Central memory CD4-positive, alpha-beta T cell (primary cell): ENCODE results near the gene ESPN.

Experiments used
- DNase-seq: peaks from one replicate; pipeline ENCODE4 v3.0.0; 2022

ESPN gene

DNA sequence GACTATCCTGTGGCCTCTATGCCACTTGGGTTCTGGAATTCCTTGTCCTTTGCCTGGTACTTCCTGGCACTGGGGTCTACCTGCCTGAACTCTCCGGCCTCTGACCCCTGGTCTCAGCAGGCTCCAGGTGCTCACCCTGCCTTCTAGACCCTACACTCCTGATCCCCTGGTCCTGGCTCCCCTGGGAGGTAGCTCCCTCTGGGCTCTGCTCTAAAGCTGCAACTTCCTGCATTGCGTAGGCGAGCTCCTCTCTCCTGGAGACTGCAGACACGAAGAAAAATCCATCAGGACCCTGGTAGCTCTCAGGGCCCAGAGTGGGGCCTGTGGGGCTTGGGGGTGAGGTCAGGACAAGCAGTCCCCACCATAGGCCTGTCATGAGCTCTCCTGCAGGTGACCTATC lies 74.7 kb downstream of the ESPN start:
- DNase-seq = no peak

DNA sequence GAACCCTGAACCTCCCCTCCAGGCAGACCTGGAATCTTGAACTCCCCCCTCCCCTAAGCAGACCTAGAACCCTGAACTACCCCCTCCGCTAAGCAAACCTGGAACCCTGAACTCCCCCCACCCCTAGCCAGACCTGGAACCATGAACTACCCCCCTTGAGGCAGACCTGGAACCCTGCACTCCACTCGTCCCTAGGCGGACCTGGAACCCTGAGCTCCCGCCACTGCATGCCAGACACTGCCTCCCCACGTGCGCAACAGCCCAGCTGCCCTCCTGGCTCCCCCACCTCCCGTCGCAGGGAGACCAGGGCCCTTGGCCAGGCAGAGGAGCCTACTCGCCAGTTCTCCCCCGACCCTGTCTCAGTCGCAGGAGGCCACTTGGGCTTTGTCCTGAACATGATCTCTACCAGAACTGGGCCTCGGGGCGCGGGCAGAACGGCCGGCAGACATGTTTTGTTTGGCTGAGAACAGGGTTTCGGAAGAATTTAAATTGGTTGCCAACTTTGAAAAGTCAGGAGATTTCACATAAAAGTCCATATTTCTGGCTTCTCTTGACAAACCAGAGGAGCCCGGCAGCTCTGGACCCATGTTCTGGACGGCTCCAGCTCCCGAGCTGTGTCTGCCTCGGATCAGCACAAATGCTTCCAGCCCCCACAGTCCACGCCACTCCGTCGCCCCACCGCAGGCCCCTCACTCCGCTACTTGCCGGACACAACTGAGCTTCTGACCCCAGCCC lies 76.1 kb downstream of the ESPN start:
- no peak for DNase-seq

DNA sequence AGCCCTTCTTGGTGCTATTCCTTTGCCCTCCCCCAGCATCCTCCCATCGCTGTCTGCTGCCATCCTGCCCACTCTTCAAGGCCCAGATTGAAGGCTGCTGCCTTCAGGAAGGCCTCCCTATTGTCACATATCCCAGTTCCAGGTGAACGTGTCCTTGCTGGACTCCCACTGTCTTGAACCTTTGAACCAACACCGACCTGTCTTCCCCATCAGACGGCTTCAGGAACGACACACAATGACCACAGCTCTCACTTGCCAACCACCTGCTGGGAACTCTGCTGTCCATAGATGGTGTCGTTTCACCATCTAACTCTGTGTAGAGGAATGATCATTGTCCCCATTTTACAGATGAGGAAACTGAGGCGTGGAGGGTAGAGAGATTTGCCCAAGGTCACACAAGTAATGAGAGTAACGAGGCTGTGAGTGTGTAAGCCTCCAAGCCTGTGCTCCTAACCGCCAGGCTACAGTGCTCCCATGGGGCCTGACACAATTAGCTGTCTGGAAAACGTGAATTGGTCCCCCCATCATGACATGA lies 76.8 kb downstream of the ESPN start:
- no peak for DNase-seq

DNA sequence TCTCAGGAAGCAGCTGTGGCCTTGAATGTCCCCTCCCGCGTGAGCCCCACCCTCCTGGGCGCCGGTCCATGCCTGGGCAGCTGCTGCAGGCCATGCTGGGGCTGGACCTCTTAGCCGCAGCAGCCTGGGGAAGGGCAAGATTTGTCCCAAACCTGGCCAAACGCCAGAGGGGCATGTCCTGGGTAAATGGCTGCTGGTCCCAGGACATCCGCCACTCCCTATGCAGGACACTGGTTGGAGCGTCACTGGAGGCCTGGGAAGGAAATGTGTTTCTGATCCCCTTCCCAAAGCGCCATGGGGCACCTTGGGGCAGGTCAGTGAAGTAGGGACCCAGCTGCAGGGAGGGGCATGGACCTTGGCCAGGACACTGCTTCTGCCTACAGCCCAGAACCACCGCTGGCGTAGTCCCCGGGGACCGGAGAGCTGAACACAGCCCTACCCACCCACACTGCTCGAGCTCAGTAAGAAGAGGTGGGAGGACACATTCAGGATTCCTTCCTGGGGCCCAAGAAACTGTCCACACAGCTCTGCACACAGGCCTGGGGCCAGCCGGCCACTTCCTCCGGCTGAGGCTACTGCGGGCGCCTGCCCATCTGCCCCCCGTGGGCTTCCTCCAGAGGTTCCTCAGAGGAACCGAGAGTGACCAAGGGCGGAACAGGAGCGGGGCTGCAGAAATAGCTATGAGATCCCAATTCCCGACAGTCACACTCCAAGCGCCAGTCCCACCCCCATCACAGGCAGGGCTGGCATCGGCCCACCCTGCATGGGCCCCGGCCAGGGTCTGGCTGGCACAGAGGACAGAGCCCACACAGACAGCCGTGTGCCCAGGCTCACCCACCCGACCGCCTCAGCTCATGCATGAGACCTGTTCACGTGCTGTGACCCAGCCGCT lies 77.7 kb downstream of the ESPN start:
- DNase-seq = no peak

DNA sequence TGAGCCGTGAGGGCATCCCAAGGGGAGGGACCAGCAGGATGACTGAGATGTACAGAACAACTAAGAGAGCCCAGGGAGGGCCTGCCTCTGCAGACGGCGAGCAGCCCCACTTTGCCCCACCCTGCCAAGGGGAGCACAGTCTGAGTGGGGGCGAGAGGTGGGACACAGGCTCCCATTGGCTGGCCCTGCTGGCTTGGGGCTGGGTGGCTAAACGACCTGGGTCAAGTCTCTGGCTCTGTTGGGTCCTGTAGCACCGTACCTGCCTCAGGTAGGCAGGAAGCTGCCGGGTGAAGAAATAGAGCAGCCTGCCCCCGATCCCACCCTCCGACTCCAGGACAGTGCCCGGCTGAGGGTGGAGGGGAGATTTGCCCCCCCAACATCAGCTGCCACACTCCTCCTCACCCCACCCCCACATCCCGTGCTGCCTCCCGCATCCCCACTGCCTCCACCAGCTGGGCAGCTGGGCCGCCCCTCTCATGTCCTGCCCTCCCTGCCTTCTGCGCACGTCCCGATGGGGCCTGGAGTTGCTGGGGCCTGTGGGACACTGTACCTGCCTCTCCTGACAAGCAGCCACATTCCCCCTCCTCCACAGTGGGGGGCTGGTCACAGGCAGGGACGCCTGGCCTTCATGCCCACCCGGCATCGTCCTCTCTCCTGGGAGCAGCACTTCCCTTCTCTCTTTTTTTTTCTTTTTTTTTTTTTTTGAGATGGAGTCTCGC lies 79.5 kb downstream of the ESPN start:
- DNase-seq = no peak

DNA sequence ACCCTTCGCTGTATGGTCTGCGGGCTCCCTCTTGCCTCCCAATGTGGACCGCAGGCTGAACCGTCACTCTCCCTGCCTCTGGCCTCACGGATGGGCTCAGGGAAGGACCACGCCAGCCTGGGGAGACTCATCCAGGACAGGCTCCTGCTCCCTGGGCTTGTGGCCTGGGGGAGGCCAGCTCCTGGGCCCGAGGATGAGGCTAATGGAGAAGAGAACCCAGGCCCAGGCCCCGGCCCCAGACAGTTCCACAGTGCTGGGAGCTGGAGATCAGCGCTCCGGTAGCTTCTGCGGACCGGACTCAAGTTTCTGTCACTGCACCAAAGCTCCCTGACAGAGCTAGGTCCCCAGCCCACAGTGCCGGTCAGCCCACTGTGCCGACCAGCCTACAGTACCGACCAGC lies 80.3 kb downstream of the ESPN start:
- DNase-seq = no peak

DNA sequence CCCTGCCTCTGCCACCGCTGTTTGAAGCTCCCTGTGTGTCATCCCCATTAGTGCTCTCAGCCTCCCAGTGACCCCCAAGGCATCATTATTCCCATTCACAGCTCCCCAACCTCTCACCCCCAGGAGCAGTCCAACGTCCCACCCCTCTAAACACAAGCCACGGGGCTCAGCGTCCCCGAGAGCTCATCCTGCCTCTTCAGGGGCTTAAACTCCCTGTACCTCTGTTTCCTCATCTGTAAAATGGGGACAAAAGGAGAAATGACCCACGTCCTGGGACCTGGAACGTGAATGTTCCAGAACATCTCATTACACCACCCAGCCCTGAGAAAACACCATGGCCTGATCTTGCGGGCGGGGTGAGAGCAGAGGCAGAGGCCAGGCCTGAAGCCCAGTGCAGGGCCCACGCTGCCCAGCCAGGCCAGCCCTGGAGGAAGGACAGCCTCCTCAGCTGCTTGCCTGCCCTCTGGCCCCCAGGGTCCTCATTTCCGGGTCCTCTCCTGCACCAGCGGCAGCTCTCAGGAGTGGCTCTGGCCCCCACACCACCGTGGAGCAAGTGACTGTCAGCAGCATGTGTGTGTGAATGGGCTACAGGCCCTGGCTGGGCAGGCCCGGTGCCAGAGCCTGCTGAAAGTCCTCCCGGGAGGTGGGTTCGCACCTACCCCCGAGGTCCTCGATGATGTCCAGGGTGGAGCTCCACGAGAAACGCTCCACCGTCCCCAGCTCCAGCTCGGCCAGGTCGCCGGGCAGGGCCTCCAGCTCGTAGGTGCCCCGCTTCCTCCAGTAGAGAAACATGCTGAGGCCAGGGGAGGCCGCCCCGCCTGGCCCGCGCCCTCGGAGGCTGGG lies 81.0 kb downstream of the ESPN start:
- no peak for DNase-seq

DNA sequence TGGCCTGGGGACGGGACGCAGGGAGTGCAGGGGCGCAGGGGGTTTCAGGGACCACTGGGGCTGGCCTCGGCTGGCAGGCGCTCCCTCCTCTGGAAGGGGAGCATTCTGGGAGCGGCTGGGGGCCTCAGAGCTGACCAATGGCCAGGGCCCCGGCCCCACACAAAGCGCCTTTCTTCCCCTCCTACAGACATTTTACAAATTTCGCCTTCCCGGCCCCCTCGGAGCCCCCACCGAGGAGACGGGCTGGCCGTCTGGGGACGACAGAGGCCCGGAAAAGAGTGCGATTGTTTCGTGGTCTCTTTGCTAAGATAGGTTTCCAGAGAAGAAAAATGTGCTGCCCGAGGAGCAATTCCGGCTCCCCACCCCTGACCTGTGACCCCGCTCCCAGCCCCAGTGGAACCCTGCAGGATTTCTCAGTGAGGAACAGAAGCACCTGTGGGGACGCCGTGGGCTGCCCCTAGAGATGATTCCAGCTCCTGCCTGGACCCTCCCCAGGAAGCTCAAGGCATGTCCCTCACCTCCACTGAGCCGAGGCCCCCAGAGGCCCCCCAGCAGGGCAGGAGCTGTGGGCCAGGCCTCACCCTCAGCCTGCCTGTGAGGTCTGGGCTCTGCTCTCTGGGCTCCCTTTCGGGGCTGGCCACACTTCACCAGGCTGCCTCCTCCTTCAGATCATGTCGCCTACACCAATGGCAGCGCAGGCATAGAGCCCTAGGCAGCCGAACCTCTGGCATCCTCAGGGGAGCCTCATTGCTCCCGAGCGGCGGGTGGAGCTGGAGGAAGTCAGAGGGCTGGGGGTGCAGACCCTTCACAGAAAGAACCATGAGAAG lies 81.8 kb downstream of the ESPN start:
- DNase-seq = no peak

DNA sequence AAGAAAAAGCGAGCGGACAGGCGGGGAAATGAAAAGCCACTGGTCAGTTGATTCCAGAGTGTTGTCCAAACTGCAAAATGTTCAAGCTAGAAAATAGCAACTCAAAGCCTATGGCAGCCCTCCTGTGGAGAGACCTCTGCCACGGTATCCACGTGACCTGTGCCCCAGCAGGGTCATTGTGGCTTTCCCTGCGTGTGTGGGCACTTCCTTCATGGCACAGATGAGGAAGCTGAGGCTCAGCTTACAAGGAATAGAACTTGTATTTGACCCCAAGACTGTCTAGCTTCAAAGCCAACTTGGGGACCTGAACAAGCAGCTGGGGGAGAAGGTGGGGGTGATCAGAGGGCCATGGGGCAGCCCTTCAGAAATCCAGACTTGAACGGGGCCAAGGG lies 82.5 kb downstream of the ESPN start:
- no peak for DNase-seq

DNA sequence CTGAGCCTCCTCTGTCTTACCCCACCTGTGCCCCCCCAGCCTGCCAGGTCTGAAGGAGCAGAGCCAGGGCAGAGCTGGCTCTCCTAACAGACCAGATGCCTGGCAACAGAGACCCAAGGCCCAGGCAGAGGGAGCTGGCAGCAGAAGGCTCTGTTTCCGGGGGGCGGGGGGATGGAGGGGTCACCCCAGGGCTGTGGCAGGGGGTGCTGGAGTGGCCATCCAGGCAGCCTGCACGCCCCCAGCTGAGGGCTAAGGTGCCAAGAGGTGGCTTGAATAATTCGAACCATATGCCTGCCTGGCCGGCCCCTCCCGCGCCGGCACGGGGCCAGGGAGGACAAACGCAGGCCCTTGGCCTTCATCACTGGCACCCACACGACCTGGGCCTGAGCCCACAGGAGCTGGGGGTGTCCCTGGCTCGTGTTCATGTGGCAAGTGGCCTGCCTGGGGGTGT lies 82.9 kb downstream of the ESPN start:
- DNase-seq = no peak

DNA sequence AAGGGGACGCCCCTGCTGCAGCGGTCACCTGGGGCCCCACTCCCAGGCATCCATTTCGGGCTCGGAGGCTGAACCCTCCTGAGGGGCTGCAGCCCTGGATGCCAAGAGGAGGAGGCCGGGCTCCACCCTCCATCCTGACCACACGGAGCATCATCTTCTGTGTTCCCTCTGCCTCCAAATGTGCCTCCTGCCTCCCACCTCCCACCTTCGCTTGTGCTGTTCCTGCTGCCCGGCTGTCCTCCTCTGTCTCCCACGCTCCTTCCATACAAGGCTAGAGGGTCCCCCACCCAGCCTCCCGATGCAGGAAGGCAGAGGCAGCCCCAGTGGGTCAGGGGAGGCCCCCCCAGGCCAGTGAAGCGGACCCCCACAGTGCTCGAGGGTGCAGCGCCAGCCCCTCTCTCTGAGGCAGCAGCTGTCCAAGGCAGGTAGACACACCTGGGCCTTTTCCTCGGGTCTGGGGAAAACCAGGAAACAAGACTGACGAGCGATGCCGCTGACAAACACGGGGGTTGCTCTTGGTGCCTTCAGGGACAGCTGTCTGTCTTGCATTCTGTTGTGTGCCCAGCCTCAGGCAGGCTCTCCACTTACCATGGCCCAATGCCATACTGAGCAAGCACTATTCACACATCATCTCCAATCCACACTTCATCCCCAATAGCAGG lies 83.7 kb downstream of the ESPN start:
- no peak for DNase-seq

DNA sequence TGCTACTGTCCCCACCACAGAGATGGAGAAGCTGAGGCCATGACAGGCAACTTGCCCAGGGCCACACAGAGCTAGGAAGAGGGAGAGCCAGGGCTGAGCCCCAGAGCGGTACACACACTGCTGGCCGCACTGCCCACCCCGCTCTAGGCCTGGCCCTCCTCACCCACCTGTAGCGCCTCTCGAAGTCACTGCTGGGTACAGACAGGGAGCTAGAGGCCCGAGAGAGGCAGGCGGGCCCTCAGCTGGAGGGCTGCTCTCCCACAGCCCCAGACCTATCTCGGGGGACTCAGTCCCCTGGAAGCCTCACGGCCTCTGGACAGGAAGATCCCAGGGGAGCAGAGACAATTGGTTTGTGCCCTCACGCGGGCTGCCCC lies 84.2 kb downstream of the ESPN start:
- no peak for DNase-seq

DNA sequence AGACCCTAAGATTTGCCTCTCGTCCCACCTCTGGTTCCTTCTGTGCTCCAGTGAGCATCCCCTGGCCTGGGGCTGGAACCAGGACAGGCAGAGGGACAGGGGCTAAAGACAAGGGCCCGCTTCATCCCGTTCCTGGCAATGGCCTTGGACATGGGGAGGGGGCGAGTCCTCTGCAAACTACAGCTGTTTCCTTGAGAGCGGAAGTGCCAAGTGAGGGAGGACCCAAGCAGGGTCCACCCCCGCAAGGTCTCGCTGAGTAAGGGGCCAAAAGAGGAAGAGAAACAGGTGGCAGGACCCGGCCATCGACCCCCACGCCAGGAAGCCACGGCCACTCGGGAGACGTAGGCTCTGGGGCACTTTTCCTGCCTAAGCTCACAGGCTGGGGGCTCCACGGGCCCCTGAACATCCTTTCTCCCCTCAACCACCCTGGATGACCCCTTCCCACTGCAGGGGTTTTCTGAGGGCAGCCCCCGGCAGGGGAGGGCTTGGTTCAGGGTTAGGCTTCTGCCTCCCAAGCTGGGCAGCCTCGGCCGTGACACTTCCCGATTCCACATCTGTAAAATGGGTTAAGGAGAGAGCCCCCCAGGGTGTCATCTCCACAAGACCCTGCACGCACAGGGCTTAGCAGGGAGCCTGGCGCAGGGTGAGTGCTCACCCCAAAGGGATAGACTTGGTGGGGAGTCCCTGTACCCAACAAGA lies 84.8 kb downstream of the ESPN start:
- no peak for DNase-seq

DNA sequence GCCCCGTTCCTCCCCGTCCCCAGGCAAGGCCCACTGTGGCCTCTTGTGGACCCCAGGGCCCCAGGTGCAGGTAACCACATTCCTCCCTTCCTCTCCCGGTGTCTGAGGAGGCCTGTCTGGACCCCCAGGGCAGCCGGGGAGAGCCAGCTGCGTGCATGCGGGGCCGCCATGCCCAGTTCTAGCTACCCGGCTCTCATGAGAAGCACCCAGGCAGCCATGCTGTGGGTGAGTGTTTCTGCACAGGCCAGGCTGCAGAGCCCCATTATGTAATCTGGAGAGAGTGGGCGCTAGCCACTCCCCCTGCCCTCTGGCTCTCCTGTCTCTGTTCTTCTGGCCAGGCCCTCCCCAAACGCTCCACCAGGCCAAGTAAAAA lies 85.3 kb downstream of the ESPN start:
- DNase-seq = no peak

DNA sequence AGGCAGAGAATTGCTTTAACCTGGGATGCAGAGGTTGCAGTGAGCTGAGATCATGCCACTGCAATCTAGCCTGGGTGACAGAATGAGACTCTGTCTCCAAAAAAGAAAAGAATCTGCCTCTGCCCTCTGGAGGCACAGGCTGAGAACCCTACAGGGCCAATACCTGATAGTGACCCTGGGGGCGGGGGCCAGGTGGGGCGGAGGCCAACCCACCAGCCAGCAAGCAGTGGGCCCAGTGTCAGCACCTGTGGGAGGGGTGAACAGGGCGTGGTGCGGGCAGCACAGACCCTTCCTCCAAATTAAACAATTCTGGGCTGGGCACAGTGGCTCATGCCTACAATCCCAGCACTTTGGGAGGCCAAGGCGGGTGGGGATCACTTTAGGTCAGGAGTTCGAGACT lies 85.9 kb downstream of the ESPN start:
- DNase-seq = no peak
